Heart right ventricle (tissue), 16 donors: ENCODE measurements around the gene STX2. TPM values are rescaled to one million over a fixed set of nuclear protein-coding genes. Genes with fewer than 3 reads are reported as not detected.

Source experiments
- ATAC-seq, 8 donors: fragments of 200-7000 bp; cut with Tn5 transposase; one replicate each; pipeline ENCODE4 v1.9.1; 2020; ENCODE audit warnings: mild to moderate bottlenecking in 8 of 8, moderate library complexity in 8 of 8, moderate number of reproducible peaks in 1 of 8
- DNase-seq, 2 donors: peaks; one replicate each; pipeline ENCODE4 v3.0.0-alpha.2; 2020
- H3K27ac ChIP-seq, 10 donors: fragments of 200-600 bp; sonication (generic) in 2 of 10; one replicate each; pipeline versions ENCODE4 v1.5.0 to v1.8.0; 2020 to 2022; ENCODE audit warnings: mild to moderate bottlenecking in 3 of 10
- H3K27me3 ChIP-seq, 7 donors: fragments of 200-600 bp; one replicate each; pipeline ENCODE4 v1.8.0; 2021 to 2022; ENCODE audit warnings: mild to moderate bottlenecking in 2 of 7
- H3K36me3 ChIP-seq, 9 donors: fragments of 200-600 bp; sonication (generic) in 1 of 9; one replicate each; pipeline versions ENCODE4 v1.5.0 to v1.8.0; 2020 to 2022; ENCODE audit warnings: mild to moderate bottlenecking in 2 of 9
- H3K4me1 ChIP-seq, 9 donors: fragments of 200-600 bp; sonication (generic) in 1 of 9; one replicate each; pipeline versions ENCODE4 v1.5.0 to v1.8.0; 2020 to 2022; ENCODE audit warnings: mild to moderate bottlenecking in 4 of 9
- H3K4me3 ChIP-seq, 10 donors: fragments of 200-600 bp; sonication (generic) in 2 of 10; one replicate each; pipeline versions ENCODE4 v1.5.0 to v1.8.0; 2020 to 2022; ENCODE audit warnings: mild to moderate bottlenecking in 7 of 10, moderate library complexity in 2 of 10
- H3K9me3 ChIP-seq, 11 donors: fragments of 200-600 bp in 10 of 11; sonication (generic) in 2 of 11; one replicate each; pipeline versions ENCODE4 v1.5.0 to v1.8.0; 2013 to 2022; ENCODE audit warnings: mild to moderate bottlenecking in 2 of 11, control low read depth in 1 of 11, moderate library complexity in 1 of 11
- CTCF ChIP-seq, 9 donors: fragments of 200-600 bp; sonication (generic) in 2 of 9; IDR thresholded peaks; one replicate each; pipeline versions ENCODE4 v1.5.0 to v1.8.0; 2021 to 2022; ENCODE audit warnings: antibody characterized with exemption in 9 of 9, mild to moderate bottlenecking in 5 of 9, moderate library complexity in 1 of 9
- WGBS, 2 donors: extraction: QIAGEN DNeasy Blood & Tissue Kit; methylation state at CpG; one replicate each; pipeline ENCODE4 v1.1.7; 2013; ENCODE audit warnings: inconsistent platforms in 1 of 2; 5-methylcytosine and 5-hydroxymethylcytosine counted together
- intact Hi-C, 10 donors: fragments of 100-400 bp; cut with DNase I; formaldehyde crosslinking; loops; one replicate each; pipeline versions ENCODE4 v1.11.1 to v1.14.2; 2022
- polyA plus RNA-seq, 2 donors: library from polyadenylated mRNA; stranded (reverse); fragments of 200-250 nt; gene quantifications; one replicate each; pipeline ENCODE4 v1.2.3, GENCODE V29; 2013
- total RNA-seq, 10 donors: library from RNA; stranded (reverse); fragmentation: NEBNext Ultra II Directional in 3 of 10; extraction: Animal tissue kit (Norgen Biotek cat#: 25700) in 3 of 10; gene quantifications; one replicate each; pipeline versions ENCODE4 v1.2.1 to v1.2.4, GENCODE V29; 2021 to 2023
- donor health status: Arrhythmogenic right ventricular cardiomyopathy.
- donor health status: ischemic (EF 13 %, LVEDD 7.1; RV severe dilation, severe dysfunction).
- donor health status: healthy with polysubstance abuse.
- donor health status: DM: no; HTN: yes; CAD: no.
- donor health status: DM: no; HTN: no; CAD: no.
- donor health status: ischemic (EF 25% LVEDD 6.9; RV normal size, moderate dysfunction).
- donor health status: ischemic (EF 25% LVEDD 5.7; RV mildly dilated, moderate dysfunction).
- donor health status: healthy.
- donor health status: DM: yes; HTN: yes; CAD: no.
- donor health status: Ischemic cardiomyopathy.
- donor health status: ischemic (EF 35%, LVEDD 5.7; RV mildly dilated, moderate dysfunction).
- donor health status: nonischemic (EF 11% LVEDD 7.7; RV severe dilation, severe dysfunction).
- donor health status: DM: yes; HTN: yes; CAD: no.
- donor health status: PGD.
- donor health status: ischemic (EF 29% LVEDD 5.4; RV normal size, mild dysfunction).
- donor health status: nonischemic (EF 23%, LVEDD 6.1; RV moderate dilation, normal function).

Gene STX2
- total and polyA plus RNA-seq, 12 donors, result 6.0 to 17.0 (median 11.6) TPM

GRCh38 chr12:130818635-130819576 is 20.1 kb downstream of the STX2 start:
- peaks cover 0 to 12% (median 7%) of the 10 kb centered on the region in 9 donors for H3K4me1 ChIP-seq
- peak overlapping the region in 9 of 10 donors; percentile 21 to 70 (median 57) for H3K4me3 ChIP-seq
- peak overlapping the region in 4 of 10 donors; percentile 12 to 47 (median 30) for H3K27ac ChIP-seq
- DNase-seq (peak; percentile 46 to 73), ATAC-seq (peak; percentile 93 to 97 (median 95))
- peak; percentile 71 to 98 (median 91) for TF ChIP-seq CTCF (IDR thresholded peaks at IDR 0.05)
- H3K36me3 ChIP-seq, result peaks cover 0 to 56% (median 14%) of the 10 kb centered on the region in 9 donors
- no peaks in the 10 kb centered on the region for H3K9me3 ChIP-seq
- H3K27me3 ChIP-seq, result no peaks in the 10 kb centered on the region
- WGBS, 2 donors, result 13 to 14% methylated on average over 58 of the region's 58 CpGs
- intact Hi-C loops, result loop anchor here in 3 of 10 donors (5.0 kb wide), 1 partner anchor 57 kb away; no protein-coding TSS in a partner anchor

- peaks cover 0 to 54% (median 11%) of the 10 kb centered on the region in 9 donors for H3K36me3 ChIP-seq
- WGBS, 2 donors, result 50 to 61% methylated on average over 14 of the region's 14 CpGs
- DNase-seq, result no peak
Measured at GRCh38 chr12:130818272-130818634, 20.8 kb downstream of the STX2 start.

DNA sequence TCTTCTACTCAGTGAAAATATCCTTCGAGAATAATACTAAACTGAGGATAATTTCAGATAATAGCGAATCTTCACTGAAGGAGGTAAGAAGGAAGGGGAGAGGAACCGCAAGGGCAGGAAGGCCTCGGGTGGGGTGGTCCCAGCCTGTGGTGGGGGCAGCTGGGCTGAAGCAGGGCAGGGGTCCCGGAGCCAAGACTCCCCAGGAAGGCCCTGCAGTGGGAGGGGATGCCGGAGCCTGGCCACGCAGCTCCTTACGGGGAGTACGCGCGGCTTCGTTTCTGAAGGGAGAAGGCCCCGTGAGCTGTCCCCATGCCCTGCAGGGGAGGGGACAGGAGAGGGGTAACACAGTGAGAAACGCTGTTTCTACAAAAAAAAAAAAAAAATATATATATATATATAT is 21.2 kb downstream of the STX2 start:
- TF ChIP-seq CTCF (IDR thresholded peaks at IDR 0.05), result no peak
- no peaks in the 10 kb centered on the region for H3K9me3 ChIP-seq
- no peak overlapping the region for H3K27ac ChIP-seq
- H3K4me3 ChIP-seq, result no peak overlapping the region
- ATAC-seq, result no peak
- H3K36me3 ChIP-seq, result peaks cover 0 to 54% (median 7%) of the 10 kb centered on the region in 9 donors
- no peaks in the 10 kb centered on the region for H3K27me3 ChIP-seq
- H3K4me1 ChIP-seq, result peaks cover 0 to 12% (median 7%) of the 10 kb centered on the region in 9 donors
- 90 to 91% methylated on average over 14 of the region's 14 CpGs for whole genome bisulfite sequencing, 2 donors
- intact Hi-C loops, result loop anchor here in 3 of 10 donors (5.0 kb wide), 1 partner anchor 56 kb away; no protein-coding TSS in a partner anchor
- no peak for DNase-seq

More at GRCh38 chr12:130818272-130818634, 20.8 kb downstream of the STX2 start:
- TF ChIP-seq CTCF (IDR thresholded peaks at IDR 0.05), result no peak
- peak in 5 of 8 donors; percentile 9 to 19 (median 18) for ATAC-seq
- Histone ChIP-seq H3K27ac (peak overlapping the region in 1 of 10 donors; percentile 25), H3K4me3 (peak overlapping the region in 9 of 10 donors; percentile 21 to 70 (median 57)), H3K4me1 (peaks cover 0 to 12% (median 7%) of the 10 kb centered on the region in 9 donors), H3K27me3 (no peaks in the 10 kb centered on the region), H3K9me3 (no peaks in the 10 kb centered on the region)
- intact Hi-C loops, result loop anchor here in 3 of 10 donors (5.0 kb wide), 1 partner anchor 56 kb away; no protein-coding TSS in a partner anchor

DNA sequence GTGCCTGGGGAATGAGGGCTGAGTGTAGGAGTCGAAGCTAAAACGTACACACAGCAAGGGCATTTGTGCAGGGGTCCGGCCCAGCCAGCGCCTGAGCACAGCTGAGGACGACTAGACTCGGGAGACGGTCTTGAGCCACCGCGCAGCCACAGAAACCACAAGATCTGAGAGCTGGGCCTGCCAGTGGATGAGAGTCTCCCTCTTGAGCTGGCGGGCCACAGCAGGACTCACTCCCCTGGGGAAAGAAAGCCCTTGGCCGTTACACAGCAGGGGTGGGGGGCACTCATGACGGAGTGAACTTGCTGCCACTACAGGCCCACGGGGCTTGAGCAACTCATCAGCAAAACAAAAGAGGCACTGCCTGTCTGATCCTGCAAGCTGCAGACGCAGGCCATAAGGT is 23.0 kb downstream of the STX2 start:
- no peaks in the 10 kb centered on the region for H3K27me3 ChIP-seq
- intact Hi-C loops, result loop anchor here in 3 of 10 donors (5.0 kb wide), 1 partner anchor 54 kb away; no protein-coding TSS in a partner anchor

More for the DNA sequence above, 23.0 kb downstream of the STX2 start:
- WGBS, 2 donors, result 90% methylated on average over 14 of the region's 14 CpGs
- DNase-seq (no peak), ATAC-seq (no peak)
- H3K4me3 ChIP-seq, result no peak overlapping the region
- H3K27ac ChIP-seq, result no peak overlapping the region
- H3K36me3 ChIP-seq, result peaks cover 0 to 49% (median 5%) of the 10 kb centered on the region in 9 donors
- TF ChIP-seq CTCF (IDR thresholded peaks at IDR 0.05), result no peak
- no peaks in the 10 kb centered on the region for H3K9me3 ChIP-seq
- peaks cover 0 to 12% (median 7%) of the 10 kb centered on the region in 9 donors for H3K4me1 ChIP-seq
